K562 (cell line): ENCODE data around the gene SEZ6L. TPM values are rescaled to one million over a fixed set of nuclear protein-coding genes. Genes with fewer than 3 reads are reported as not detected.

Source experiments
- ATAC-seq: fragments of 200-7000 bp; cut with Tn5 transposase; 3 replicates; pipeline ENCODE4 v1.9.1; 2020; ENCODE audit warnings: moderate library complexity
- BruUV-seq: library from RNA; stranded (reverse); fragments of 400-500 nt; replicated peaks from 2 replicates; lab custom pipeline; 2021; lab: Mats Ljungman, UMichigan
- CTCF ChIA-PET: fragments of 300-600 bp; formaldehyde crosslinking; extraction: SDS; loops from one replicate; lab custom pipeline; 2021; ENCODE audit warnings: low intra/inter-chr PET ratio; lab: Yijun Ruan, JAX
- POLR2A ChIA-PET: fragments of 300-600, 350-650 bp; sonication (Branson Sonifier 250); formaldehyde crosslinking; extraction: SDS; loops from one replicate; lab custom pipeline; 2021; ENCODE audit warnings: antibody characterized with exemption, inconsistent platforms; lab: Yijun Ruan, JAX
- DNase-seq, 4 experiments: peaks; one replicate each; pipeline versions ENCODE4 v3.0.0 to v3.0.0-alpha.2; 2011 to 2018; ENCODE audit warnings: low spot score in 3 of 4, mixed read lengths in 3 of 4; ENCODE audit errors: extremely low read depth in 1 of 4
- FAIRE-seq: peaks from 2 replicates; lab custom pipeline; 2011; peaks lifted over from hg19 to GRCh38; lab: Jason Lieb, UNC
- H2AFZ ChIP-seq: 2 replicates; pipeline ENCODE4 v1.6.0; 2011; ENCODE audit warnings: low read depth, low read length, control low read depth, inconsistent platforms
- H3K27ac ChIP-seq: fragments of 200-600 bp; 3 replicates; pipeline ENCODE4 v1.8.0; 2011; ENCODE audit warnings: low read depth, mild to moderate bottlenecking, control low read depth, inconsistent platforms, low read length, moderate library complexity, mixed read lengths; ENCODE audit errors: extremely low read depth
- H3K27me3 ChIP-seq, 2 experiments: fragments of 300-600 bp in 1 of 2; 2 replicates in 1 of 2; 3 replicates in 1 of 2; pipeline versions ENCODE4 v1.6.0 to v1.8.0; 2011; ENCODE audit warnings: inconsistent platforms in 2 of 2, low read length in 2 of 2, mild to moderate bottlenecking in 1 of 2, mixed read lengths in 1 of 2, moderate library complexity in 1 of 2; ENCODE audit not compliant: control insufficient read depth in 2 of 2, insufficient read depth in 2 of 2
- H3K36me3 ChIP-seq: fragments of 300-600 bp; 3 replicates; pipeline ENCODE4 v1.8.0; 2011; ENCODE audit warnings: mild to moderate bottlenecking, low read length, inconsistent platforms; ENCODE audit not compliant: control insufficient read depth, insufficient read depth
- H3K4me1 ChIP-seq, 2 experiments: fragments of 200-600 bp in 1 of 2; replicated peaks in 1 of 2; 2 replicates in 1 of 2; 3 replicates in 1 of 2; pipeline versions ENCODE4 v1.5.1 to v1.8.0; 2011; ENCODE audit warnings: inconsistent platforms in 2 of 2, low read length in 2 of 2, mild to moderate bottlenecking in 1 of 2, mixed read lengths in 1 of 2, moderate library complexity in 1 of 2; ENCODE audit not compliant: control insufficient read depth in 2 of 2, insufficient read depth in 2 of 2
- H3K4me2 ChIP-seq: 2 replicates; pipeline ENCODE4 v1.6.1; 2011; ENCODE audit warnings: low read length, control low read depth, inconsistent platforms, mixed read lengths; ENCODE audit not compliant: insufficient read depth
- H3K4me3 ChIP-seq: fragments of 200-600 bp; sonication (generic), shearing (Covaris generic); 2 replicates; pipeline ENCODE4 v1.5.1; 2016; ENCODE audit warnings: control low read depth, inconsistent platforms
- H3K79me2 ChIP-seq: fragments of 200-600 bp; 3 replicates; pipeline ENCODE4 v1.8.0; 2011; ENCODE audit warnings: low read length, inconsistent platforms; ENCODE audit not compliant: control insufficient read depth, insufficient read depth
- H3K9ac ChIP-seq, 2 experiments: 2 replicates each; pipeline versions ENCODE4 v1.6.0 to v1.6.1; 2011; ENCODE audit warnings: low read depth in 2 of 2, low read length in 2 of 2, control low read depth in 1 of 2, inconsistent platforms in 1 of 2, mild to moderate bottlenecking in 1 of 2, mixed read lengths in 1 of 2; ENCODE audit not compliant: insufficient read depth in 1 of 2
- H3K9me1 ChIP-seq: one replicate; pipeline ENCODE4 v1.6.0; 2011; ENCODE audit warnings: inconsistent platforms, mild to moderate bottlenecking, low read length, moderate library complexity; ENCODE audit not compliant: control insufficient read depth, insufficient read depth
- H3K9me3 ChIP-seq: replicated peaks from 2 replicates; pipeline ENCODE4 v1.5.1; 2011; ENCODE audit warnings: low read depth, low read length, inconsistent platforms; ENCODE audit not compliant: control insufficient read depth, insufficient read depth
- H4K20me1 ChIP-seq: replicated peaks from 2 replicates; pipeline ENCODE4 v1.6.1; 2011; ENCODE audit warnings: low read length, inconsistent platforms, mixed read lengths; ENCODE audit not compliant: control insufficient read depth, insufficient read depth
- CHAMP1 ChIP-seq: fragments of 450-650 bp; IDR thresholded peaks from 2 replicates; pipeline ENCODE4 v1.6.1; 2016; ENCODE audit warnings: mild to moderate bottlenecking
- CHD1 ChIP-seq: fragments of 200-600 bp; sonication (generic); IDR thresholded peaks from one replicate; pipeline ENCODE4 v1.6.1; 2012; ENCODE audit warnings: mild to moderate bottlenecking, moderate library complexity, low read length, inconsistent platforms
- GATAD2A ChIP-seq: fragments of 450-650 bp; IDR thresholded peaks from 2 replicates; pipeline ENCODE4 v1.6.1; 2017
- GTF2A2 ChIP-seq: IDR thresholded peaks from 2 replicates; pipeline ENCODE4 v1.6.1; 2016; ENCODE audit warnings: mild to moderate bottlenecking, missing genetic modification characterization, missing compliant biosample characterization
- MAX ChIP-seq: sonication (generic); formaldehyde crosslinking; IDR thresholded peaks from 2 replicates; pipeline ENCODE4 v1.9.0; 2022; ENCODE audit warnings: mild to moderate bottlenecking, missing genetic modification reagents
- NCOR1 ChIP-seq: fragments of 450-650 bp; IDR thresholded peaks from 2 replicates; pipeline ENCODE4 v1.6.1; 2016; ENCODE audit warnings: mild to moderate bottlenecking, moderate library complexity
- NR2C2 ChIP-seq, 2 experiments: fragments of 200-800 bp in 1 of 2; sonication (Bioruptor generic) in 1 of 2; sonication (generic) in 1 of 2; formaldehyde crosslinking in 1 of 2; IDR thresholded peaks; 2 replicates each; pipeline versions ENCODE4 v1.6.1 to v1.8.0; 2016 to 2022; ENCODE audit warnings: mild to moderate bottlenecking in 1 of 2, missing compliant biosample characterization in 1 of 2, missing genetic modification characterization in 1 of 2, missing genetic modification reagents in 1 of 2
- RBM14 ChIP-seq: fragments of 200-400 bp; formaldehyde crosslinking; IDR thresholded peaks from 2 replicates; pipeline ENCODE4 v1.6.1; 2018; ENCODE audit warnings: low read depth, mild to moderate bottlenecking, low read length, moderate library complexity, borderline replicate concordance; ENCODE audit not compliant: insufficient read depth
- ZNF134 ChIP-seq: fragments of 250-450 bp; sonication (Bioruptor Pico); conservative IDR thresholded peaks from 2 replicates; pipeline ENCODE4 v1.4.0; 2020
- ZNF347 ChIP-seq: fragments of 450-650 bp; formaldehyde crosslinking; IDR thresholded peaks from 2 replicates; pipeline ENCODE4 v1.4.0; 2020; ENCODE audit warnings: low read depth, mild to moderate bottlenecking, moderate library complexity
- WGBS: fragments of 100-300 bp; shearing (Covaris generic); methylation state at CpG from one replicate; pipeline ENCODE4 v1.1.6; 2016; ENCODE audit warnings: low coverage, mixed read lengths; ENCODE audit not compliant: insufficient coverage; ENCODE audit errors: missing lambda C conversion rate; 5-methylcytosine and 5-hydroxymethylcytosine counted together
- in situ Hi-C: fragments of 300-500 bp; cut with MboI; formaldehyde crosslinking; loops from 4 replicates; pipeline ENCODE4 v1.15.0; 2018; ENCODE audit warnings: inconsistent platforms, mixed read lengths
- intact Hi-C: fragments of 100-400 bp; cut with micrococcal nuclease; formaldehyde crosslinking; loops from 2 replicates; pipeline ENCODE4 v1.14.2; 2022
- polyA plus RNA-seq, 8 experiments: library from polyadenylated mRNA; depleted of rRNA in 4 of 8; stranded (reverse) in 5 of 8; unstranded in 3 of 8; fragments of >200 nt; fragmentation: Nextera tagmentation in 2 of 8; fragmentation: Illumina TruSeq in 1 of 8; extraction: Ambion mirVana in 2 of 8; extraction: Trizol in 1 of 8; gene quantifications; 2 replicates each; pipeline versions ENCODE4 v1.2.1 to v1.2.3, GENCODE V29; 2011 to 2014; ENCODE audit warnings: inconsistent platforms in 1 of 8, missing spikeins in 1 of 8
- total RNA-seq, 7 experiments: library from RNA; depleted of rRNA in 6 of 7; stranded (reverse); fragments of >200 nt in 6 of 7; fragmentation: Illumina TruSeq in 2 of 7; extraction: Trizol in 2 of 7; gene quantifications; 2 replicates each; pipeline versions ENCODE4 v1.2.1 to v1.2.3, GENCODE V29; 2011 to 2021; ENCODE audit warnings: low replicate concordance in 1 of 7
- TF ChIP-seq, protein P1 (sequence below): fragments of 250-450 bp; sonication (Bioruptor Pico); IDR thresholded peaks from 2 replicates; pipeline ENCODE4 v1.5.1; 2021; ENCODE audit warnings: mild to moderate bottlenecking
- TF ChIP-seq, protein P2 (sequence below): fragments of 450-650 bp; IDR thresholded peaks from 2 replicates; pipeline ENCODE4 v1.6.1; 2016; ENCODE audit warnings: low read depth, mild to moderate bottlenecking, moderate library complexity

The SEZ6L gene
- total and polyA plus RNA-seq, 9 of the 15 experiments (the other 6 are each of a cell fraction or from before 2014, with no cell fraction given): not detected

GRCh38 chr22:26395926-26396325 lies 226.7 kb downstream of the SEZ6L start:
- Histone ChIP-seq H3K79me2 (no peaks in the 10 kb centered on the region), H3K27me3 (no peaks in the 10 kb centered on the region; a peak in 2 of 5 replicates), H2AFZ (no peak overlapping the region), H3K9me3 (no peaks in the 10 kb centered on the region), H3K27ac (no peak overlapping the region), H3K36me3 (no peaks in the 10 kb centered on the region), H3K4me3 (no peak overlapping the region), H3K9ac (no peak overlapping the region), H3K9me1 (no peaks in the 10 kb centered on the region), H3K4me2 (no peak overlapping the region), H3K4me1 (peaks cover 0 to 2% of the 10 kb centered on the region in 2 experiments; a peak in 3 of 5 replicates), H4K20me1 (no peaks in the 10 kb centered on the region)
- in situ Hi-C loops: loop anchor here (5.0 kb wide), 1 partner anchor 266 kb away; no protein-coding TSS in a partner anchor
- 6% methylated on average over 5 of the region's 5 CpGs for WGBS
- DNase-seq: no peak
- ATAC-seq: no peak
- ChIA-PET POLR2A (interaction anchor here (0.7 to 1.1 kb wide), 3 partner anchors 7 to 85 kb away, joined by 3 to 4 read pairs (median 3); no protein-coding TSS in a partner anchor), CTCF (no interaction called here)
- TF ChIP-seq ZNF134 (CRISPR knock-in tag): no peak
- TF ChIP-seq, protein P1, sequence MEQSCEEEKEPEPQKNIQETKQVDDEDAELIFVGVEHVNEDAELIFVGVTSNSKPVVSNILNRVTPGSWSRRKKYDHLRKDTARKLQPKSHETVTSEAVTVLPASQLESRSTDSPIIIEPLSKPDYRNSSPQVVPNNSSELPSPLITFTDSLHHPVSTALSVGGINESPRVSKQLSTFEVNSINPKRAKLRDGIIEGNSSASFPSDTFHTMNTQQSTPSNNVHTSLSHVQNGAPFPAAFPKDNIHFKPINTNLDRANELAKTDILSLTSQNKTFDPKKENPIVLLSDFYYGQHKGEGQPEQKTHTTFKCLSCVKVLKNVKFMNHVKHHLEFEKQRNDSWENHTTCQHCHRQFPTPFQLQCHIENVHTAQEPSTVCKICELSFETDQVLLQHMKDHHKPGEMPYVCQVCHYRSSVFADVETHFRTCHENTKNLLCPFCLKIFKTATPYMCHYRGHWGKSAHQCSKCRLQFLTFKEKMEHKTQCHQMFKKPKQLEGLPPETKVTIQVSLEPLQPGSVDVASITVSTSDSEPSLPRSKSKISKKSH (CRISPR knock-in tag): no peak
- TF ChIP-seq GTF2A2 (tag): no peak
- no peak for TF ChIP-seq MAX (CRISPR knock-in tag)
- TF ChIP-seq, protein P2, sequence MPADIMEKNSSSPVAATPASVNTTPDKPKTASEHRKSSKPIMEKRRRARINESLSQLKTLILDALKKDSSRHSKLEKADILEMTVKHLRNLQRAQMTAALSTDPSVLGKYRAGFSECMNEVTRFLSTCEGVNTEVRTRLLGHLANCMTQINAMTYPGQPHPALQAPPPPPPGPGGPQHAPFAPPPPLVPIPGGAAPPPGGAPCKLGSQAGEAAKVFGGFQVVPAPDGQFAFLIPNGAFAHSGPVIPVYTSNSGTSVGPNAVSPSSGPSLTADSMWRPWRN: no peak
- TF ChIP-seq GATAD2A: no peak
- TF ChIP-seq NCOR1: no peak
- TF ChIP-seq RBM14: no peak
- TF ChIP-seq CHAMP1: no peak
- TF ChIP-seq CHD1: no peak
- TF ChIP-seq NR2C2 (CRISPR knock-in tag; IDR thresholded peaks at IDR 0.05): no peak
- no peak for TF ChIP-seq NR2C2 (tag; IDR thresholded peaks at IDR 0.05)
- no peak for TF ChIP-seq ZNF347 (CRISPR knock-in tag)
- no peak for FAIRE-seq
- BruUV-seq: no TSS peak
- intact Hi-C loops: loop anchor here (5.0 kb wide), 1 partner anchor 271 kb away; no protein-coding TSS in a partner anchor
